Stimulated activated CD8-positive, alpha-beta memory T cell treated with anti-CD3 and anti-CD28 coated beads, Interleukin-12 subunit alpha, Interleukin-12 subunit beta, amount 100 ng/mL, for 1 hour (primary cell): ENCODE measurements around the gene EVC2.

Source experiments
- DNase-seq: peaks from one replicate; pipeline ENCODE4 v3.0.0-alpha.2; 2020; ENCODE audit warnings: low read depth

Gene EVC2

GRCh38 chr4:5566991-5567390, 141.4 kb downstream of the EVC2 start:
- no peak for DNase-seq

- no peak for DNase-seq
Observed at GRCh38 chr4:5566526-5566925, 141.8 kb downstream of the EVC2 start.

GRCh38 chr4:5563856-5564255, 144.5 kb downstream of the EVC2 start:
- no peak for DNase-seq

GRCh38 chr4:5562476-5562875, 145.9 kb downstream of the EVC2 start:
- no peak for DNase-seq

- no peak for DNase-seq
Observed at GRCh38 chr4:5561286-5561685, 147.1 kb downstream of the EVC2 start.

GRCh38 chr4:5558502-5558901, 149.9 kb downstream of the EVC2 start:
- DNase-seq, result no peak

GRCh38 chr4:5554376-5554775, 154.0 kb downstream of the EVC2 start:
- no peak for DNase-seq

- DNase-seq, result no peak
Observed at GRCh38 chr4:5553801-5554200, 154.6 kb downstream of the EVC2 start.

- DNase-seq, result no peak
Observed at GRCh38 chr4:5552451-5552850, 155.9 kb downstream of the EVC2 start.

- DNase-seq, result no peak
Observed at GRCh38 chr4:5547651-5548249, 160.6 kb downstream of the EVC2 start.

- DNase-seq, result no peak
Observed at GRCh38 chr4:5545271-5545670, 163.1 kb downstream of the EVC2 start.

GRCh38 chr4:5544762-5545161, 163.6 kb downstream of the EVC2 start:
- DNase-seq, result no peak

GRCh38 chr4:5543681-5544080, 164.7 kb downstream of the EVC2 start:
- no peak for DNase-seq

- no peak for DNase-seq
Observed at GRCh38 chr4:5541169-5541568, 167.2 kb downstream of the EVC2 start.

GRCh38 chr4:5539584-5539983, 168.8 kb downstream of the EVC2 start:
- no peak for DNase-seq

GRCh38 chr4:5532100-5532499, 176.3 kb downstream of the EVC2 start:
- no peak for DNase-seq

GRCh38 chr4:5528031-5528436, 180.3 kb downstream of the EVC2 start:
- DNase-seq, result no peak

GRCh38 chr4:5527211-5527610, 181.1 kb downstream of the EVC2 start:
- no peak for DNase-seq

- no peak for DNase-seq
Observed at GRCh38 chr4:5526080-5526846, 182.1 kb downstream of the EVC2 start.

GRCh38 chr4:5524446-5525299, 183.7 kb downstream of the EVC2 start:
- no peak for DNase-seq

GRCh38 chr4:5517372-5517771, 191.0 kb downstream of the EVC2 start:
- DNase-seq, result no peak

- no peak for DNase-seq
Observed at GRCh38 chr4:5515646-5516045, 192.7 kb downstream of the EVC2 start.
